ENCODE measurements around the gene FAM216B. TPM values are rescaled to one million over a fixed set of nuclear protein-coding genes. Genes with fewer than 3 reads are reported as not detected.

The FAM216B gene
- total and polyA plus RNA-seq, 2 of the 8 experiments (the other 6 are each of a cell fraction or from before 2014, with no cell fraction given): not detected

DNA sequence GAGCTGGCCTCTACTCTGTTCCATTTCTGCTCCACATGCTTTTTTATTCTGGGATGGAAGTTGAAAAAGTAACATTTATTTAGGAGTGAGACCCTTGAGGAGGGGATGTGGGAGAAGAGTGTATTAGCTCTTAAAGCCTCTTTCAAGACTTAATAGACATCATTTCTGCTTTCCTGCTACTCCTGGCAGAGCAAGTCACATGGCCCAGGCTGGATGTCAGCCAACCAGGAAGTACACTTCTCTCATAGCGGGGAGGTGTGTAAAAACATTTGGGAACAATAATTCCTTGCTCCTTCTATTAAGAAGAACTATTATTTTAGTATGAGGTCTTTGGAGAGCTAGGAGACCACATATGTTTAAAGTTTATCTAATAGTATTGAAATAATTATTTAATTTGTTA, 40.6 kb upstream of the FAM216B start:
- WGBS, 2 experiments (ENCODE audit: extremely low coverage in 1 of 2, insufficient coverage in 1 of 2, insufficient read length in 1 of 2, insufficient replicate concordance in 2 of 2, low coverage in 1 of 2, low lambda C conversion rate in 2 of 2, missing lambda C conversion rate in 1 of 2): 33% methylated on average over 1 of the region's 1 CpG; no CpG with 5 or more reads in 1 of the 2 experiments
- ChIA-PET CTCF (ENCODE audit: partially characterized antibody) (no interaction called here), POLR2A (ENCODE audit: partially characterized antibody) (no interaction called here)
- no peak overlapping the region for H3K23ac ChIP-seq (ENCODE audit: insufficient read length)
- H2BK12ac ChIP-seq (ENCODE audit: low read depth, low read length): no peak overlapping the region
- no peak overlapping the region for H3K4me3 ChIP-seq (ENCODE audit: extremely low read depth in 1 of 4, insufficient read depth in 2 of 4, low read depth in 3 of 4, low read length in 4 of 4)
- no peak overlapping the region for H2AK5ac ChIP-seq (ENCODE audit: low read depth, low read length)
- H3K36me3 ChIP-seq (ENCODE audit: control insufficient read depth in 2 of 4, insufficient read depth in 4 of 4, low read length in 3 of 4): no peaks in the 10 kb centered on the region
- no peaks in the 10 kb centered on the region for H4K20me1 ChIP-seq (replicated peaks in 1 of 2; ENCODE audit: control insufficient read depth in 1 of 2, insufficient read depth in 2 of 2, low read length in 2 of 2)
- no peaks in the 10 kb centered on the region for H3K23me2 ChIP-seq (ENCODE audit: low read depth, low read length)
- no peak overlapping the region for H3K27ac ChIP-seq (ENCODE audit: low read depth, low read length)
- H3K79me1 ChIP-seq (ENCODE audit: low read depth, low read length): no peaks in the 10 kb centered on the region
- H3K27me3 ChIP-seq (replicated peaks in 1 of 4; ENCODE audit: control insufficient read depth in 3 of 4, extremely low read depth in 1 of 4, insufficient read depth in 3 of 4, low read length in 3 of 4): no peaks in the 10 kb centered on the region
- FAIRE-seq (no peak), DNase-seq (ENCODE audit: low read depth in 1 of 2, low spot score in 2 of 2) (no peak)
- no peak overlapping the region for H2BK15ac ChIP-seq (ENCODE audit: low read length)
- H3K9ac ChIP-seq (replicated peaks in 1 of 4; ENCODE audit: extremely low read depth in 1 of 4, low read depth in 3 of 4, low read length in 3 of 4): no peak overlapping the region
- no peak overlapping the region for H4K8ac ChIP-seq (ENCODE audit: extremely low read depth, insufficient read depth, low read length)
- no peak overlapping the region for H2BK20ac ChIP-seq (ENCODE audit: low read length)
- H3K56ac ChIP-seq (replicated peaks; ENCODE audit: insufficient read length, low read depth, low read length): no peak overlapping the region
- H2BK120ac ChIP-seq (replicated peaks; ENCODE audit: low read depth, low read length): no peak overlapping the region
- no peak overlapping the region for H4K5ac ChIP-seq (ENCODE audit: insufficient read length, low read depth, low read length)
- no peak overlapping the region for H3K18ac ChIP-seq (ENCODE audit: extremely low read depth, low read length)
- H2BK5ac ChIP-seq (ENCODE audit: low read depth, low read length): no peak overlapping the region
- peak overlapping the region; percentile 76 for H2AFZ ChIP-seq (ENCODE audit: low read length)
- no peak overlapping the region for H3K4ac ChIP-seq (replicated peaks; ENCODE audit: insufficient read length, low read depth, low read length)
- H3K14ac ChIP-seq (ENCODE audit: insufficient read length): no peak overlapping the region
- no peak overlapping the region for H3K4me2 ChIP-seq (ENCODE audit: insufficient read depth in 1 of 2, low read depth in 2 of 2, low read length in 2 of 2)
- H3K79me2 ChIP-seq (ENCODE audit: control insufficient read depth in 1 of 2, insufficient read depth in 2 of 2, low read length in 2 of 2): no peaks in the 10 kb centered on the region
- no peaks in the 10 kb centered on the region for H3K9me3 ChIP-seq (ENCODE audit: insufficient read depth in 2 of 2, low read depth in 1 of 2, low read length in 1 of 2)
- no peaks in the 10 kb centered on the region for H3K4me1 ChIP-seq (replicated peaks in 1 of 4; ENCODE audit: control insufficient read depth in 3 of 4, insufficient read depth in 4 of 4, low read length in 3 of 4)
- H4K91ac ChIP-seq (replicated peaks; ENCODE audit: insufficient read length, low read length): no peak overlapping the region
- no peak for TF ChIP-seq FOSL1 (IDR thresholded peaks at IDR 0.05; ENCODE audit: insufficient read depth, low read depth, low read length)
- no peak for TF ChIP-seq TBP (IDR thresholded peaks at IDR 0.05; ENCODE audit: low read depth, low read length)
- TF ChIP-seq RXRA (IDR thresholded peaks at IDR 0.05; ENCODE audit: insufficient read depth, low read depth, low read length): no peak
- TF ChIP-seq SUZ12 (IDR thresholded peaks at IDR 0.05; ENCODE audit: low read length): no peak
- TF ChIP-seq SRF (IDR thresholded peaks at IDR 0.05; ENCODE audit: low read depth, low read length): no peak
- TF ChIP-seq, protein P1, sequence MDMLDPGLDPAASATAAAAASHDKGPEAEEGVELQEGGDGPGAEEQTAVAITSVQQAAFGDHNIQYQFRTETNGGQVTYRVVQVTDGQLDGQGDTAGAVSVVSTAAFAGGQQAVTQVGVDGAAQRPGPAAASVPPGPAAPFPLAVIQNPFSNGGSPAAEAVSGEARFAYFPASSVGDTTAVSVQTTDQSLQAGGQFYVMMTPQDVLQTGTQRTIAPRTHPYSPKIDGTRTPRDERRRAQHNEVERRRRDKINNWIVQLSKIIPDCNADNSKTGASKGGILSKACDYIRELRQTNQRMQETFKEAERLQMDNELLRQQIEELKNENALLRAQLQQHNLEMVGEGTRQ (IDR thresholded peaks at IDR 0.05; ENCODE audit: low read length): no peak
- no peak for TF ChIP-seq RNF2 (IDR thresholded peaks at IDR 0.05; ENCODE audit: borderline replicate concordance, low read depth, low read length, missing control alignments, poor library complexity, severe bottlenecking)
- TF ChIP-seq KDM1A (IDR thresholded peaks at IDR 0.05; ENCODE audit: borderline replicate concordance, low read length): no peak
- TF ChIP-seq, protein P2, sequence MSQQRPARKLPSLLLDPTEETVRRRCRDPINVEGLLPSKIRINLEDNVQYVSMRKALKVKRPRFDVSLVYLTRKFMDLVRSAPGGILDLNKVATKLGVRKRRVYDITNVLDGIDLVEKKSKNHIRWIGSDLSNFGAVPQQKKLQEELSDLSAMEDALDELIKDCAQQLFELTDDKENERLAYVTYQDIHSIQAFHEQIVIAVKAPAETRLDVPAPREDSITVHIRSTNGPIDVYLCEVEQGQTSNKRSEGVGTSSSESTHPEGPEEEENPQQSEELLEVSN (IDR thresholded peaks at IDR 0.05): no peak
